Measurements from ENCODE around the gene CHAF1A.

- TF ChIP-seq CTCF (IDR thresholded peaks at IDR 0.05) (no peak), POLR2A (IDR thresholded peaks at IDR 0.05) (no peak)
Observed at GRCh38 chr19:4447327-4448146, 45.1 kb downstream of the CHAF1A start.
